ENCODE results near the gene ATP1B3.
"Not testable (repeated sequence)": the region's sequence is repeated elsewhere in the genome, so short reads cannot be mapped to it uniquely, and the experiment has no call there.

Gene ATP1B3

GRCh38 chr3:141845407-141846049 is 30.9 kb upstream of the ATP1B3 start:
- H3K9me3 ChIP-seq (ENCODE audit: severe bottlenecking): no peaks in the 10 kb centered on the region
- H3K4me3 ChIP-seq (ENCODE audit: severe bottlenecking): no peak overlapping the region
- H3K4me1 ChIP-seq (ENCODE audit: insufficient read depth, poor library complexity, severe bottlenecking): peaks cover 10% of the 10 kb centered on the region
- no peaks in the 10 kb centered on the region for H3K27me3 ChIP-seq (ENCODE audit: insufficient read depth, poor library complexity, severe bottlenecking)
- no peaks in the 10 kb centered on the region for H3K36me3 ChIP-seq (ENCODE audit: low read depth)
- H3K27ac ChIP-seq (ENCODE audit: poor library complexity, severe bottlenecking): no peak overlapping the region
- TF ChIP-seq CTCF (IDR thresholded peaks at IDR 0.05; ENCODE audit: poor library complexity, severe bottlenecking): no peak
- DNase-seq (ENCODE audit: low spot score) (no peak), ATAC-seq (ENCODE audit: low read depth) (no peak)

GRCh38 chr3:141846050-141846433 is 30.4 kb upstream of the ATP1B3 start:
- ATAC-seq (ENCODE audit: low read depth): no peak
- Histone ChIP-seq H3K36me3 (ENCODE audit: low read depth) (no peaks in the 10 kb centered on the region), H3K27ac (ENCODE audit: poor library complexity, severe bottlenecking) (no peak overlapping the region), H3K27me3 (ENCODE audit: insufficient read depth, poor library complexity, severe bottlenecking) (no peaks in the 10 kb centered on the region), H3K4me3 (ENCODE audit: severe bottlenecking) (no peak overlapping the region), H3K4me1 (ENCODE audit: insufficient read depth, poor library complexity, severe bottlenecking) (peaks cover 5% of the 10 kb centered on the region), H3K9me3 (ENCODE audit: severe bottlenecking) (no peaks in the 10 kb centered on the region)
- DNase-seq (ENCODE audit: low spot score): no peak
- TF ChIP-seq CTCF (IDR thresholded peaks at IDR 0.05; ENCODE audit: poor library complexity, severe bottlenecking): no peak

DNA sequence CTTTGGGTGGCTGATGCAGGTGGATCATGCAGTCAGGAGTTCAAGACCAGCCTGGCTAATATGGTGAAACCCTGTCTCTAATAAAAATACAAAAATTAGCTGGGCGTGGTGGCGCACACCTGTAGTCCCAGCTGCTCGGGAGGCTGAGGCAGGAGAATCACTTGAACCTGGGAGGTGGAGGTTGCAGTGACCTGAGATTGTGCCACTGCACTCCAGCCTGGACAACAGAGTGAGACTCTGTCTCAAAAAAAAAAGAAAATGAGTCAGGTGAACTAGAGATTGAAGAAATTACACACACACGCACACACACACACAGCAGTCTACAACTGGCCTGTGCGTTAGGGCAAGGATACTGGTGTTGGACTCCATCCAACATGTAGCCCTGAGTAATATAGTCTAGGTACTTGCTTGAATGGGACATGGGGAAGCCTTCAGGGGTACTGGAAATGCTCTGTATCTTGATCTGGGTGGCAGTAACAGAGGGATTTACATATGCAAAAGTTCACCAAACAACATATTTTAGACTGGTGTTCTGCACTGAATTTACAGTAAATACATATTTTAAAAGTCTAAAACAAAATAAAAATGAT is 28.2 kb upstream of the ATP1B3 start:
- not testable (repeated sequence) for H3K36me3 ChIP-seq (ENCODE audit: low read depth); H3K9me3 ChIP-seq (ENCODE audit: severe bottlenecking); H3K4me1 ChIP-seq (ENCODE audit: insufficient read depth, poor library complexity, severe bottlenecking); H3K4me3 ChIP-seq (ENCODE audit: severe bottlenecking); ATAC-seq (ENCODE audit: low read depth); H3K27ac ChIP-seq (ENCODE audit: poor library complexity, severe bottlenecking); H3K27me3 ChIP-seq (ENCODE audit: insufficient read depth, poor library complexity, severe bottlenecking); DNase-seq (ENCODE audit: low spot score)

DNA sequence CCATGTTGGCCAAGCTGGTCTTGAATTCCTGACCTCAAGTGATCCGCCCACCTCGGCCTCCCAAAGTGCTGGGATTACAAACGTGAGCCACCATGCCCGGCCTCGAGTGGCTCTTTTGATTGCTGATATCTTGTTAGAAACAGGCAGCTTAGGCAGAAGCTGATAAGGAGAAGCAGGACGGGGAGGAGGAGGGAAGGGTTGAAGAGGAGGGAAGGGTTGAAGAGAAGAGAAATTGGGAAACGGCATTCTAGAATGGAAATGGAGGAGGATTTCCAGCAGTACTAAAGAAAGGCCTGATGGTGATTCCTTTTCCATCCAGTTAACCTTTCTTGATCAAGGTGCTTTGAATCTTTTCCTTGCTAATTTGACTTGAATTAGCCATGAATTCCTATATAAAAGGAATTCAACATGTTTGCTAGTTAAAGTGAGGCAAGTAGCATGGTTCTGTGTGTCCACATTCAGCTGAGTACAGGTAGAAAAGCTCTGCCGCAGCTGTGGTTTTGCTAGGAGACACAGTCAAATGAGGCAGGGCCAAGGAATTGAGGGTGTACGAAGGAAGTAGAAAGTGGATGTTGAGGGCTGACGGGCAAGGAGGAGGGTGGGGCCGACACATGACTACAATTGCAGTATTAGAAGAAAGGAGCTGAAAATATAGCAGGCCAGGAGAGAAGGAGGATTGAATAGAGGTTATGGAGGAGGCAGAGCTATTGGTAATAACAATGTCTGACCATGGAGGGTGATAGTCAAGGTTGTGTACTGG is 27.2 kb upstream of the ATP1B3 start:
- TF ChIP-seq CTCF (IDR thresholded peaks at IDR 0.05; ENCODE audit: poor library complexity, severe bottlenecking): no peak
- Histone ChIP-seq H3K4me3 (ENCODE audit: severe bottlenecking) (no peak overlapping the region), H3K27me3 (ENCODE audit: insufficient read depth, poor library complexity, severe bottlenecking) (no peaks in the 10 kb centered on the region), H3K9me3 (ENCODE audit: severe bottlenecking) (no peaks in the 10 kb centered on the region), H3K36me3 (ENCODE audit: low read depth) (no peaks in the 10 kb centered on the region), H3K27ac (ENCODE audit: poor library complexity, severe bottlenecking) (no peak overlapping the region), H3K4me1 (ENCODE audit: insufficient read depth, poor library complexity, severe bottlenecking) (no peaks in the 10 kb centered on the region)
- ATAC-seq (ENCODE audit: low read depth): no peak
- no peak for DNase-seq (ENCODE audit: low spot score)

DNA sequence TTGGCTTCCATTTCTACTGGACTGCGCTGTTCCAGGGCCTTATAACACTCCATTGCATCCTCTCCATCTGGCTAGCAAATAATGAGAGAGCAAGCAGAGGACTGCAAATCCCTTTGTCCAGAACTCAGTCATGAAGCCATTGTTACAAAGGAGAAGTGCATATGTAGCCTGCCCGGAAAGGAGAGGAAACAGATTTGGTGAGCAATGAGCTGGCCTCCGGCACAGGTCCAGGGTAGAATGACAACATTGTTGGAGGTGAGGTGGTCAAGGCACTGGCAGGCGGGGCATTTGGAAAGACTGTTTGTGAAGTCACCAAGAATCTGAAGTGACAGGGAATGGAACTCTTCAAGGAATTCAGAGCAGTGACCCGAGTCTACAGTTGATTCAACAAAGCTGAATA is 25.0 kb upstream of the ATP1B3 start:
- Histone ChIP-seq H3K27me3 (ENCODE audit: insufficient read depth, poor library complexity, severe bottlenecking) (no peaks in the 10 kb centered on the region), H3K4me3 (ENCODE audit: severe bottlenecking) (no peak overlapping the region), H3K27ac (ENCODE audit: poor library complexity, severe bottlenecking) (no peak overlapping the region), H3K9me3 (ENCODE audit: severe bottlenecking) (no peaks in the 10 kb centered on the region), H3K36me3 (ENCODE audit: low read depth) (no peaks in the 10 kb centered on the region), H3K4me1 (ENCODE audit: insufficient read depth, poor library complexity, severe bottlenecking) (no peaks in the 10 kb centered on the region)
- DNase-seq (ENCODE audit: low spot score) (no peak), ATAC-seq (ENCODE audit: low read depth) (no peak)
- no peak for TF ChIP-seq CTCF (IDR thresholded peaks at IDR 0.05; ENCODE audit: poor library complexity, severe bottlenecking)

Measured in RWPE2 (cell line).